HepG2 (cell line): Measurements from ENCODE around the gene BTNL3. TPM values are rescaled to one million over a fixed set of nuclear protein-coding genes. Genes with fewer than 3 reads are reported as not detected.

Experiments
- ATAC-seq: fragments of 200-7000 bp; cut with Tn5 transposase; 3 replicates; pipeline ENCODE4 v1.9.1; 2020; ENCODE audit warnings: mild to moderate bottlenecking, moderate library complexity
- BruUV-seq: library from RNA; stranded (reverse); fragments of 400-500 nt; replicated peaks from 2 replicates; lab custom pipeline; 2021; lab: Mats Ljungman, UMichigan
- CTCF ChIA-PET: fragments of 300-600 bp; formaldehyde crosslinking; extraction: SDS; loops from one replicate; lab custom pipeline; 2021; ENCODE audit warnings: low total read pairs, inconsistent platforms, low intra/inter-chr PET ratio; lab: Yijun Ruan, JAX
- POLR2A ChIA-PET: fragments of 350-600 bp; sonication (Branson Sonifier 250); formaldehyde crosslinking; loops from one replicate; lab custom pipeline; 2020; ENCODE audit warnings: antibody characterized with exemption, inconsistent platforms; lab: Yijun Ruan, JAX
- DNase-seq: peaks from one replicate; pipeline ENCODE4 v3.0.0-alpha.2; 2015; ENCODE audit warnings: low spot score
- FAIRE-seq: peaks from 3 replicates; lab custom pipeline; 2011; peaks lifted over from hg19 to GRCh38; lab: Jason Lieb, UNC
- H2AFZ ChIP-seq: one replicate; pipeline ENCODE4 v1.6.1; 2011; ENCODE audit warnings: low read length, inconsistent platforms
- H3K27ac ChIP-seq: fragments of 300-600 bp; 3 replicates; pipeline ENCODE4 v1.8.0; 2011; ENCODE audit warnings: mixed run types, mild to moderate bottlenecking, mixed read lengths, low read length, inconsistent platforms; ENCODE audit not compliant: insufficient read depth; ENCODE audit errors: extremely low read length
- H3K27me3 ChIP-seq, 2 experiments: fragments of 200-600 bp in 1 of 2; 2 replicates in 1 of 2; 3 replicates in 1 of 2; pipeline versions ENCODE4 v1.6.0 to v1.8.0; 2011; ENCODE audit warnings: low read length in 2 of 2, mild to moderate bottlenecking in 2 of 2, moderate library complexity in 2 of 2, inconsistent platforms in 1 of 2; ENCODE audit not compliant: insufficient read depth in 2 of 2, control insufficient read depth in 1 of 2
- H3K36me3 ChIP-seq, 2 experiments: fragments of 200-600 bp in 1 of 2; replicated peaks in 1 of 2; 2 replicates in 1 of 2; 3 replicates in 1 of 2; pipeline versions ENCODE4 v1.5.1 to v1.8.0; 2011; ENCODE audit warnings: low read length in 2 of 2, inconsistent platforms in 1 of 2; ENCODE audit not compliant: insufficient read depth in 2 of 2, control insufficient read depth in 1 of 2
- H3K4me1 ChIP-seq: 2 replicates; pipeline ENCODE4 v1.5.1; 2012; ENCODE audit warnings: low read length, inconsistent platforms; ENCODE audit not compliant: insufficient read depth
- H3K4me2 ChIP-seq: 2 replicates; pipeline ENCODE4 v1.6.0; 2011; ENCODE audit warnings: low read depth, low read length, inconsistent platforms
- H3K4me3 ChIP-seq, 3 experiments: fragments of 200-600 bp in 1 of 3; sonication (generic), shearing (Covaris generic) in 1 of 3; replicated peaks in 1 of 3; 2 replicates each; pipeline ENCODE4 v1.5.1; 2011 to 2016; ENCODE audit warnings: low read length in 3 of 3, inconsistent platforms in 2 of 3, low read depth in 2 of 3, mild to moderate bottlenecking in 2 of 3, control low read depth in 1 of 3, mixed read lengths in 1 of 3; ENCODE audit not compliant: insufficient read depth in 1 of 3
- H3K79me2 ChIP-seq: one replicate; pipeline ENCODE4 v1.6.1; 2011; ENCODE audit warnings: low read length, inconsistent platforms; ENCODE audit not compliant: insufficient read depth
- H3K9ac ChIP-seq: 2 replicates; pipeline ENCODE4 v1.6.0; 2011; ENCODE audit warnings: mild to moderate bottlenecking, low read depth, low read length, inconsistent platforms; ENCODE audit not compliant: insufficient read depth
- H3K9me3 ChIP-seq: 2 replicates; pipeline ENCODE4 v1.5.1; 2012; ENCODE audit warnings: mild to moderate bottlenecking, low read length
- H4K20me1 ChIP-seq: 2 replicates; pipeline ENCODE4 v1.6.0; 2011; ENCODE audit warnings: inconsistent platforms, mild to moderate bottlenecking, low read length, moderate library complexity; ENCODE audit not compliant: insufficient read depth
- HES4 ChIP-seq: sonication (generic); formaldehyde crosslinking; IDR thresholded peaks from 2 replicates; pipeline ENCODE4 v1.9.0; 2021; ENCODE audit warnings: mild to moderate bottlenecking, missing genetic modification reagents, borderline replicate concordance
- HNF4G ChIP-seq, 2 experiments: sonication (generic) in 1 of 2; formaldehyde crosslinking in 1 of 2; IDR thresholded peaks; 2 replicates each; pipeline versions ENCODE4 v1.4.0 to v1.6.1; 2011 to 2020; ENCODE audit warnings: borderline replicate concordance in 2 of 2, low read depth in 2 of 2, mild to moderate bottlenecking in 2 of 2, low read length in 1 of 2, missing genetic modification reagents in 1 of 2, moderate library complexity in 1 of 2
- ISX ChIP-seq: sonication (generic); formaldehyde crosslinking; conservative IDR thresholded peaks from 2 replicates; pipeline ENCODE4 v1.5.0; 2020; ENCODE audit warnings: missing genetic modification reagents
- MTA3 ChIP-seq: sonication (generic); formaldehyde crosslinking; IDR thresholded peaks from 2 replicates; pipeline ENCODE4 v1.4.0; 2020; ENCODE audit warnings: missing genetic modification reagents
- U2AF1 ChIP-seq: fragments of 200-400 bp; formaldehyde crosslinking; optimal IDR thresholded peaks from 2 replicates; pipeline ENCODE3; 2017; ENCODE audit warnings: mild to moderate bottlenecking, low read depth, low read length
- ZFP1 ChIP-seq: IDR thresholded peaks from 2 replicates; pipeline ENCODE4 v1.6.1; 2016
- ZNF121 ChIP-seq: sonication (generic); formaldehyde crosslinking; IDR thresholded peaks from 2 replicates; pipeline ENCODE4 v1.5.0; 2020; ENCODE audit warnings: mild to moderate bottlenecking, missing genetic modification reagents
- ZNF280B ChIP-seq: sonication (generic); formaldehyde crosslinking; IDR thresholded peaks from 2 replicates; pipeline ENCODE4 v1.5.0; 2020; ENCODE audit warnings: missing genetic modification reagents, mild to moderate bottlenecking, borderline replicate concordance
- ZNF557 ChIP-seq: sonication (generic); formaldehyde crosslinking; IDR thresholded peaks from 2 replicates; pipeline ENCODE4 v1.4.0; 2020; ENCODE audit warnings: missing genetic modification reagents
- ZNF652 ChIP-seq: IDR thresholded peaks from 2 replicates; pipeline ENCODE4 v1.6.1; 2016; ENCODE audit warnings: low read depth, borderline replicate concordance
- WGBS: methylation state at CpG from one replicate; pipeline ENCODE4 v1.1.6; 2017; ENCODE audit warnings: low lambda C conversion rate; 5-methylcytosine and 5-hydroxymethylcytosine counted together
- in situ Hi-C: cut with HindIII; loops from 2 replicates; pipeline ENCODE4 v1.10.0; 2017; ENCODE audit warnings: low pct_unique_long_range_greater_than_20kb; ENCODE audit not compliant: extremely low pct_ligation_motif_present
- intact Hi-C: fragments of 100-400 bp; cut with micrococcal nuclease; formaldehyde crosslinking; loops from one replicate; pipeline ENCODE4 v1.10.0; 2022; ENCODE audit not compliant: unreplicated experiment
- polyA plus RNA-seq, 8 experiments: library from polyadenylated mRNA; depleted of rRNA in 3 of 8; stranded (reverse) in 7 of 8; unstranded in 1 of 8; fragments of >200 nt; fragmentation: Illumina TruSeq in 4 of 8; extraction: Trizol in 4 of 8; gene quantifications; 2 replicates each; pipeline versions ENCODE4 v1.2.1 to v1.2.3, GENCODE V29; 2011 to 2016; ENCODE audit warnings: low read depth in 4 of 8, missing spikeins in 1 of 8, mixed read lengths in 1 of 8; ENCODE audit not compliant: insufficient read depth in 1 of 8
- total RNA-seq, 5 experiments: library from RNA; depleted of rRNA; stranded (reverse); fragments of >200 nt; fragmentation: Illumina TruSeq; extraction: Trizol; gene quantifications; 2 replicates each; pipeline ENCODE4 v1.2.3, GENCODE V29; 2016; ENCODE audit warnings: low read depth in 1 of 5
- TF ChIP-seq, protein P1 (sequence below): sonication (generic); formaldehyde crosslinking; IDR thresholded peaks from 2 replicates; pipeline ENCODE4 v1.8.1; 2023; ENCODE audit warnings: mild to moderate bottlenecking, inconsistent platforms, moderate library complexity, missing genetic modification reagents, borderline replicate concordance
- TF ChIP-seq, protein P2 (sequence below): sonication (generic); formaldehyde crosslinking; IDR thresholded peaks from 2 replicates; pipeline ENCODE4 v1.8.1; 2022; ENCODE audit warnings: mild to moderate bottlenecking, missing genetic modification reagents

Gene BTNL3
- total and polyA plus RNA-seq, 2 of the 13 experiments (the other 11 are each of a cell fraction or from before 2014, with no cell fraction given): not detected

DNA sequence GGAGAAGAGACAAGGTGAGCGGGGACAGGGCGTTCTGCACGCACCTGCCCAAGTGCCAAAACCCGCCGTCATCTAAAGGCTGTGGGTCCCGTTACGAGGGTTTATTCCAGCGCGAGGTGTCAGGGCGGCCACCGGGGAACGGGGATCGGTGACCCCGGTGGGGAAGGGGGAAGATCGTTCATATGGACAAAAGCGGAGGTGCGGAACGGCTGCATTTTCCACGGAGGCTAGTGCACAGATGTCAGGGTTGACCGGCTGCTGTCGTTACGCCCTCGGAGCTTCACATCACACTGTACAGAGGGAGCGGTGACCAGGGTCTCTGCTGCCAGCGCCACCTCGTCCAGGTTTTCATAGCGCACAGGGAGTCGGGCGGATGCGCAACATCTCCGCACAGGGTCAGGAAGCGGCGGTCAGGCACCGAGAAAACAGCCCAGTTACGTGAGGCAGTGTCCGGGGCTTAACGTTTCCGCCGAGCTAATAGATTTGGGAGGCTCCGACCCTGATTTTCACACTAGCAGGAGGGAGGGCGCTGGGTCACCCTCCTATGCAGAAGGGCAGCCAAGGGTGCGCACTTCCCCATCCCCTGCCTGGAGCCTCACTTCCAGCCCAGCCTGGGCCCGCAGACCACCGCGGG is 65.0 kb downstream of the BTNL3 start:
- no peaks in the 10 kb centered on the region for H3K4me1 ChIP-seq
- H4K20me1 ChIP-seq: no peaks in the 10 kb centered on the region
- peak overlapping the region in 1 of 3 experiments; percentile 57; a peak in 2 of 6 replicates for H3K4me3 ChIP-seq
- FAIRE-seq (no peak), DNase-seq (no peak), ATAC-seq (no peak)
- H2AFZ ChIP-seq: no peak overlapping the region
- intact Hi-C loops (no loop called here), in situ Hi-C loops (no loop called here)
- peak overlapping the region; percentile 68 for H3K4me2 ChIP-seq
- POLR2A ChIA-PET: no interaction called here
- no peaks in the 10 kb centered on the region for H3K9me3 ChIP-seq
- H3K27ac ChIP-seq: no peak overlapping the region
- no peak overlapping the region for H3K9ac ChIP-seq
- no peak for TF ChIP-seq MTA3 (CRISPR knock-in tag)
- TF ChIP-seq, protein P1, sequence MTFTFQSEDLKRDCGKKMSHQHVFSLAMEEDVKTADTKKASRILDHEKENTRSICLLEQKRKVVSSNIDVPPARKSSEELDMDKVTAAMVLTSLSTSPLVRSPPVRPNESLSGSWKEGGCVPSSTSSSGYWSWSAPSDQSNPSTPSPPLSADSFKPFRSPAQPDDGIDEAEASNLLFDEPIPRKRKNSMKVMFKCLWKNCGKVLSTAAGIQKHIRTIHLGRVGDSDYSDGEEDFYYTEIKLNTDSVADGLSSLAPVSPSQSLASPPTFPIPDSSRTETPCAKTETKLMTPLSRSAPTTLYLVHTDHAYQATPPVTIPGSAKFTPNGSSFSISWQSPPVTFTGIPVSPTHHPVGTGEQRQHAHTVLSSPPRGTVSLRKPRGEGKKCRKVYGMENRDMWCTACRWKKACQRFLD: no peak
- no peak for TF ChIP-seq ZNF652 (CRISPR knock-in tag)
- no peak for TF ChIP-seq HNF4G (IDR thresholded peaks at IDR 0.05; ENCODE audit: borderline replicate concordance, low read depth, low read length)
- no peak for TF ChIP-seq HNF4G (CRISPR knock-in tag; IDR thresholded peaks at IDR 0.05; ENCODE audit: borderline replicate concordance, low read depth)
- no peak for TF ChIP-seq ZNF557 (CRISPR knock-in tag)
- TF ChIP-seq ZNF121: no peak
- no TSS peak for BruUV-seq
- 73% methylated on average over 28 of the region's 45 CpGs for WGBS
- peaks cover 10 to 75% of the 10 kb centered on the region in 2 experiments for H3K27me3 ChIP-seq
- CTCF ChIA-PET: no interaction called here
- no peaks in the 10 kb centered on the region for H3K36me3 ChIP-seq
- no peaks in the 10 kb centered on the region for H3K79me2 ChIP-seq

DNA sequence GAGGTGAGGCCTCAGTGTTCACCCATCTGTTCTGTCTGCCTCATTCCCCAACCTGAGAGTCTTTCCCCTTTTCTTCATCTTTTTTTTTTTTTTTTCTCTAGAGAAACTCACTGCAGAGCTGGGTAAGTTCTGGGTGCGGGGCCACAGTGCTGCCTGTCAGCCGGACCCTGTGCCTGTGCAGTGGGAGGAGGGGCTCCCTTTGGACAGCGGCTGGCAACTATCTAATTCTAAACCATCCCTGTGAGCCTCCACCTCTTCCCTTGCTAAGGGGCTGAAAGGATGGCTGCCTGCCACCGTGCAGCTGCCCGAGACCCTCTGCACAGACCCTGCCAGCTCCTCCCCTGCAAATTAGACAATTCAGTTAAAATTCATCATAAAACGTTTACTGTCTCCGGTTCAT is 65.5 kb downstream of the BTNL3 start:
- BruUV-seq: no TSS peak
- no peak overlapping the region for H3K9ac ChIP-seq
- in situ Hi-C loops (no loop called here), intact Hi-C loops (no loop called here)
- FAIRE-seq (no peak), DNase-seq (no peak), ATAC-seq (no peak)
- no peak overlapping the region for H2AFZ ChIP-seq
- H4K20me1 ChIP-seq: no peaks in the 10 kb centered on the region
- ChIA-PET POLR2A (no interaction called here), CTCF (no interaction called here)
- H3K27me3 ChIP-seq: peaks cover 13 to 78% of the 10 kb centered on the region in 2 experiments
- no peak overlapping the region for H3K4me3 ChIP-seq
- H3K9me3 ChIP-seq: no peaks in the 10 kb centered on the region
- H3K27ac ChIP-seq: no peak overlapping the region
- no peak overlapping the region for H3K4me2 ChIP-seq
- no peaks in the 10 kb centered on the region for H3K36me3 ChIP-seq
- no peaks in the 10 kb centered on the region for H3K79me2 ChIP-seq
- no peaks in the 10 kb centered on the region for H3K4me1 ChIP-seq
- WGBS: 30% methylated on average over 7 of the region's 7 CpGs
- TF ChIP-seq ZFP1 (CRISPR knock-in tag): no peak
- TF ChIP-seq, protein P2, sequence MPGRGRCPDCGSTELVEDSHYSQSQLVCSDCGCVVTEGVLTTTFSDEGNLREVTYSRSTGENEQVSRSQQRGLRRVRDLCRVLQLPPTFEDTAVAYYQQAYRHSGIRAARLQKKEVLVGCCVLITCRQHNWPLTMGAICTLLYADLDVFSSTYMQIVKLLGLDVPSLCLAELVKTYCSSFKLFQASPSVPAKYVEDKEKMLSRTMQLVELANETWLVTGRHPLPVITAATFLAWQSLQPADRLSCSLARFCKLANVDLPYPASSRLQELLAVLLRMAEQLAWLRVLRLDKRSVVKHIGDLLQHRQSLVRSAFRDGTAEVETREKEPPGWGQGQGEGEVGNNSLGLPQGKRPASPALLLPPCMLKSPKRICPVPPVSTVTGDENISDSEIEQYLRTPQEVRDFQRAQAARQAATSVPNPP (CRISPR knock-in tag): no peak
- no peak for TF ChIP-seq ZNF280B
- TF ChIP-seq U2AF1: no peak
- TF ChIP-seq HES4 (CRISPR knock-in tag): no peak
- no peak for TF ChIP-seq ISX (CRISPR knock-in tag)
